ENCODE measurements around the gene SART3.
"Not testable (repeated sequence)": the region's sequence is repeated elsewhere in the genome, so short reads cannot be mapped to it uniquely, and the experiment has no call there.

Gene SART3

GRCh38 chr12:108563136-108563803, 2.3 kb upstream of the SART3 start:
- DNase-seq = peak; percentile 62

GRCh38 chr12:108562348-108563135, 1.6 kb upstream of the SART3 start, which contains the start of gene ISCU:
Gene ISCU, plus strand, starts transcription at chr12:108562596. Its CDS starts 27 bp downstream, at chr12:108562623.
- DNase-seq = peak; percentile 97

- no peak for DNase-seq
Observed at GRCh38 chr12:108561852-108562347, 927 bp upstream of the SART3 start.

GRCh38 chr12:108560321-108560721, 652 bp downstream of the SART3 start:
- no peak for DNase-seq

GRCh38 chr12:108559748-108560147, 1.2 kb downstream of the SART3 start:
- DNase-seq = no peak

- DNase-seq = no peak
Observed at GRCh38 chr12:108559007-108559655, 1.8 kb downstream of the SART3 start.

- DNase-seq = not testable (repeated sequence)
Observed at GRCh38 chr12:108555383-108555782, 5.6 kb downstream of the SART3 start.

- DNase-seq = no peak
Observed at GRCh38 chr12:108553799-108554198, 7.2 kb downstream of the SART3 start.

GRCh38 chr12:108551535-108551934, 9.4 kb downstream of the SART3 start:
- no peak for DNase-seq

- no peak for DNase-seq
Observed at GRCh38 chr12:108548954-108549521, 11.9 kb downstream of the SART3 start.

GRCh38 chr12:108547686-108548085, 13.3 kb downstream of the SART3 start:
- no peak for DNase-seq

- no peak for DNase-seq
Observed at GRCh38 chr12:108543652-108544051, 17.3 kb downstream of the SART3 start.

GRCh38 chr12:108542320-108542719, 18.7 kb downstream of the SART3 start:
- DNase-seq = no peak

GRCh38 chr12:108538616-108539195, 22.3 kb downstream of the SART3 start:
- DNase-seq = no peak

GRCh38 chr12:108538146-108538545, 22.8 kb downstream of the SART3 start:
- no peak for DNase-seq

- no peak for DNase-seq
Observed at GRCh38 chr12:108531929-108532848, 28.8 kb downstream of the SART3 start.

GRCh38 chr12:108530161-108530560, 30.8 kb downstream of the SART3 start:
- DNase-seq = no peak

- no peak for DNase-seq
Observed at GRCh38 chr12:108527166-108527496, 33.8 kb downstream of the SART3 start.

- DNase-seq = no peak
Observed at GRCh38 chr12:108526482-108527165, 34.3 kb downstream of the SART3 start.

GRCh38 chr12:108525681-108526080, 35.3 kb downstream of the SART3 start:
- DNase-seq = no peak

- no peak for DNase-seq
Observed at GRCh38 chr12:108523365-108523764, 37.6 kb downstream of the SART3 start.

All from T1000 (cell line).